ENCODE data around the gene CLDN20. TPM values are rescaled to one million over a fixed set of nuclear protein-coding genes. Genes with fewer than 3 reads are reported as not detected.

CLDN20 gene
- total RNA-seq, 2 donors from 2014 or later: not detected

- DNase-seq (ENCODE audit: low spot score) (no peak), ATAC-seq (ENCODE audit: insufficient number of reproducible peaks, low FRiP score, low read depth) (no peak)
- H3K36me3 ChIP-seq: peaks cover 6% of the 10 kb centered on the region
Observed at GRCh38 chr6:155250701-155251381, 13.0 kb upstream of the CLDN20 start.

GRCh38 chr6:155252581-155252980 lies 11.2 kb upstream of the CLDN20 start:
- ATAC-seq (ENCODE audit: insufficient number of reproducible peaks, low FRiP score, low read depth): no peak
- Histone ChIP-seq H3K27me3 (replicated peaks; ENCODE audit: insufficient read depth) (no peaks in the 10 kb centered on the region), H3K4me1 (ENCODE audit: control insufficient read depth in 1 of 2, low read depth in 2 of 2) (peaks cover 0 to 9% of the 10 kb centered on the region in 2 donors), H3K9me3 (no peaks in the 10 kb centered on the region), H3K27ac (no peak overlapping the region), H3K36me3 (peaks cover 6% of the 10 kb centered on the region), H3K4me3 (no peak overlapping the region)
- no peak for DNase-seq (ENCODE audit: low spot score)
- TF ChIP-seq CTCF (IDR thresholded peaks at IDR 0.05): no peak

More at GRCh38 chr6:155250701-155251381, 13.0 kb upstream of the CLDN20 start:
- no peaks in the 10 kb centered on the region for H3K9me3 ChIP-seq
- peaks cover 0 to 9% of the 10 kb centered on the region in 2 donors for H3K4me1 ChIP-seq (ENCODE audit: control insufficient read depth in 1 of 2, low read depth in 2 of 2)
- no peak for TF ChIP-seq CTCF (IDR thresholded peaks at IDR 0.05)
- no peak overlapping the region for H3K27ac ChIP-seq
- H3K27me3 ChIP-seq (replicated peaks; ENCODE audit: insufficient read depth): no peaks in the 10 kb centered on the region
- no peak overlapping the region for H3K4me3 ChIP-seq

- peaks cover 0 to 9% of the 10 kb centered on the region in 2 donors for H3K4me1 ChIP-seq (ENCODE audit: control insufficient read depth in 1 of 2, low read depth in 2 of 2)
- no peaks in the 10 kb centered on the region for H3K27me3 ChIP-seq (replicated peaks; ENCODE audit: insufficient read depth)
- no peak overlapping the region for H3K27ac ChIP-seq
- no peak for DNase-seq (ENCODE audit: low spot score)
- peaks cover 6% of the 10 kb centered on the region for H3K36me3 ChIP-seq
- no peak for ATAC-seq (ENCODE audit: insufficient number of reproducible peaks, low FRiP score, low read depth)
- H3K9me3 ChIP-seq: no peaks in the 10 kb centered on the region
- H3K4me3 ChIP-seq: no peak overlapping the region
- no peak for TF ChIP-seq CTCF (IDR thresholded peaks at IDR 0.05)
Observed at GRCh38 chr6:155253337-155253736, 10.5 kb upstream of the CLDN20 start.

GRCh38 chr6:155254139-155254538 lies 9.7 kb upstream of the CLDN20 start:
- H3K27me3 ChIP-seq (replicated peaks; ENCODE audit: insufficient read depth): no peaks in the 10 kb centered on the region
- peaks cover 6% of the 10 kb centered on the region for H3K36me3 ChIP-seq
- ATAC-seq (ENCODE audit: insufficient number of reproducible peaks, low FRiP score, low read depth) (no peak), DNase-seq (ENCODE audit: low spot score) (no peak)
- H3K4me3 ChIP-seq: no peak overlapping the region
- no peaks in the 10 kb centered on the region for H3K9me3 ChIP-seq
- no peak overlapping the region for H3K27ac ChIP-seq
- H3K4me1 ChIP-seq (ENCODE audit: control insufficient read depth in 1 of 2, low read depth in 2 of 2): peaks cover 0 to 9% of the 10 kb centered on the region in 2 donors
- no peak for TF ChIP-seq CTCF (IDR thresholded peaks at IDR 0.05)

- DNase-seq (ENCODE audit: low spot score): no peak
- no peak for TF ChIP-seq CTCF (IDR thresholded peaks at IDR 0.05)
- peaks cover 14% of the 10 kb centered on the region for H3K36me3 ChIP-seq
- no peaks in the 10 kb centered on the region for H3K27me3 ChIP-seq (replicated peaks; ENCODE audit: insufficient read depth)
- ATAC-seq (ENCODE audit: insufficient number of reproducible peaks, low FRiP score, low read depth): no peak
- H3K9me3 ChIP-seq: no peaks in the 10 kb centered on the region
- no peaks in the 10 kb centered on the region for H3K4me1 ChIP-seq (ENCODE audit: control insufficient read depth in 1 of 2, low read depth in 2 of 2)
- H3K4me3 ChIP-seq: no peak overlapping the region
- no peak overlapping the region for H3K27ac ChIP-seq
Observed at GRCh38 chr6:155256122-155256795, 7.6 kb upstream of the CLDN20 start.

Measured in thoracic aorta (tissue), 2 donors.